Raji (cell line): ENCODE data around the gene PLA2G7.

Experiments
- POLR2A ChIP-seq: IDR thresholded peaks from 2 replicates; pipeline ENCODE4 v1.6.1; 2011; ENCODE audit warnings: low read depth, low read length, control low read depth; ENCODE audit not compliant: insufficient read depth

The PLA2G7 gene

GRCh38 chr6:46755865-46756264 is 20.7 kb upstream of the PLA2G7 start:
- no peak for TF ChIP-seq POLR2A

GRCh38 chr6:46751658-46752057 is 16.5 kb upstream of the PLA2G7 start:
- no peak for TF ChIP-seq POLR2A

- no peak for TF ChIP-seq POLR2A
Measured at GRCh38 chr6:46749731-46750130, 14.6 kb upstream of the PLA2G7 start.

GRCh38 chr6:46748940-46749503 is 13.8 kb upstream of the PLA2G7 start:
- TF ChIP-seq POLR2A, result no peak

- no peak for TF ChIP-seq POLR2A
Measured at GRCh38 chr6:46746696-46747095, 11.5 kb upstream of the PLA2G7 start, which contains the start of gene ANKRD66. TSS of gene ANKRD66 (plus strand) at chr6:46746933. CDS start at chr6:46751949, 5,016 bp downstream.

- TF ChIP-seq POLR2A, result no peak
Measured at GRCh38 chr6:46745973-46746372, 10.8 kb upstream of the PLA2G7 start.

GRCh38 chr6:46743425-46744158 is 8.4 kb upstream of the PLA2G7 start:
- no peak for TF ChIP-seq POLR2A

- no peak for TF ChIP-seq POLR2A
Measured at GRCh38 chr6:46741910-46742309, 6.7 kb upstream of the PLA2G7 start.

- TF ChIP-seq POLR2A, result no peak
Measured at GRCh38 chr6:46741482-46741881, 6.3 kb upstream of the PLA2G7 start.

- no peak for TF ChIP-seq POLR2A
Measured at GRCh38 chr6:46736906-46737305, 1.7 kb upstream of the PLA2G7 start.

- no peak for TF ChIP-seq POLR2A
Measured at GRCh38 chr6:46735720-46736031, 501 bp upstream of the PLA2G7 start.

GRCh38 chr6:46733341-46733801 is 1.8 kb downstream of the PLA2G7 start:
- no peak for TF ChIP-seq POLR2A

GRCh38 chr6:46730921-46731461 is 4.2 kb downstream of the PLA2G7 start:
- TF ChIP-seq POLR2A, result no peak

- no peak for TF ChIP-seq POLR2A
Measured at GRCh38 chr6:46729787-46730326, 5.3 kb downstream of the PLA2G7 start.

GRCh38 chr6:46720401-46720800 is 14.8 kb downstream of the PLA2G7 start:
- no peak for TF ChIP-seq POLR2A

GRCh38 chr6:46719099-46719498 is 16.1 kb downstream of the PLA2G7 start:
- no peak for TF ChIP-seq POLR2A
